ENCODE results near the gene CLEC2A.

DNA sequence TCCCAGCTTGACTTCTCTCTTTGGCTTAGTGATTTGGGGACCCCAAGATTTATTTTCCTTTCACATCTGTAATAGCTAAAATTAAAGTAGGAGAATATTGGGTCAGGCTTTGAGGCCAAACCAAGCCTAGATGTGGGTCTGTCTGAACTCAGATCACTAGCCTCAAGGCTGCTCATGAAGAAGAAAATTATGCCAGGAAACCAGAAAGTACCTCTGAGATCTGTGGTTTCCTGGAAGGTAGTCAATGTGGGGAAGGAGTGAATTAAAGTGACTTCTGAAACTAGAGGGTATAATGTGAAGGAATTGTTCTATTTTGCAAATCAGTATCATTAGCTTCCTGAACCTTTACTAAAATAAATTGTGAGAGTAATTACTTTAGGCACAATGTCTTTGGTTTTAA, 25.7 kb upstream of the CLEC2A start:
- TF ChIP-seq, protein P1, sequence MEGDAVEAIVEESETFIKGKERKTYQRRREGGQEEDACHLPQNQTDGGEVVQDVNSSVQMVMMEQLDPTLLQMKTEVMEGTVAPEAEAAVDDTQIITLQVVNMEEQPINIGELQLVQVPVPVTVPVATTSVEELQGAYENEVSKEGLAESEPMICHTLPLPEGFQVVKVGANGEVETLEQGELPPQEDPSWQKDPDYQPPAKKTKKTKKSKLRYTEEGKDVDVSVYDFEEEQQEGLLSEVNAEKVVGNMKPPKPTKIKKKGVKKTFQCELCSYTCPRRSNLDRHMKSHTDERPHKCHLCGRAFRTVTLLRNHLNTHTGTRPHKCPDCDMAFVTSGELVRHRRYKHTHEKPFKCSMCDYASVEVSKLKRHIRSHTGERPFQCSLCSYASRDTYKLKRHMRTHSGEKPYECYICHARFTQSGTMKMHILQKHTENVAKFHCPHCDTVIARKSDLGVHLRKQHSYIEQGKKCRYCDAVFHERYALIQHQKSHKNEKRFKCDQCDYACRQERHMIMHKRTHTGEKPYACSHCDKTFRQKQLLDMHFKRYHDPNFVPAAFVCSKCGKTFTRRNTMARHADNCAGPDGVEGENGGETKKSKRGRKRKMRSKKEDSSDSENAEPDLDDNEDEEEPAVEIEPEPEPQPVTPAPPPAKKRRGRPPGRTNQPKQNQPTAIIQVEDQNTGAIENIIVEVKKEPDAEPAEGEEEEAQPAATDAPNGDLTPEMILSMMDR (IDR thresholded peaks at IDR 0.05): no peak
- TF ChIP-seq POLR2AphosphoS5 (IDR thresholded peaks at IDR 0.05) (no peak), POLR2A (IDR thresholded peaks at IDR 0.05) (no peak)
